Measurements from ENCODE around the gene COBL. TPM values are rescaled to one million over a fixed set of nuclear protein-coding genes. Genes with fewer than 3 reads are reported as not detected.
A peak's percentile ranks its signal among the peaks of the same experiment; 100 is the strongest.

The COBL gene
- total and polyA plus RNA-seq, 2 of the 8 experiments (the other 6 are each of a cell fraction or from before 2014, with no cell fraction given), result 13.8 to 40.4 TPM

- H3K4me3 ChIP-seq (ENCODE audit: extremely low read depth in 1 of 4, insufficient read depth in 2 of 4, low read depth in 3 of 4, low read length in 4 of 4), result no peak overlapping the region
- no peaks in the 10 kb centered on the region for H3K79me2 ChIP-seq (ENCODE audit: control insufficient read depth in 1 of 2, insufficient read depth in 2 of 2, low read length in 2 of 2)
- no peak overlapping the region for H3K27ac ChIP-seq (ENCODE audit: low read depth, low read length)
- no peak overlapping the region for H4K8ac ChIP-seq (ENCODE audit: extremely low read depth, insufficient read depth, low read length)
- H3K23me2 ChIP-seq (ENCODE audit: low read depth, low read length), result peaks cover 2% of the 10 kb centered on the region; the same call in 1 of the 2 replicates
- no peak overlapping the region for H3K56ac ChIP-seq (replicated peaks; ENCODE audit: insufficient read length, low read depth, low read length)
- no peak overlapping the region for H2BK5ac ChIP-seq (ENCODE audit: low read depth, low read length)
- no peak overlapping the region for H2AFZ ChIP-seq (ENCODE audit: low read length)
- no peak overlapping the region for H2AK5ac ChIP-seq (ENCODE audit: low read depth, low read length)
- WGBS, 2 experiments (ENCODE audit: extremely low coverage in 1 of 2, insufficient coverage in 1 of 2, insufficient read length in 1 of 2, insufficient replicate concordance in 2 of 2, low coverage in 1 of 2, low lambda C conversion rate in 2 of 2, missing lambda C conversion rate in 1 of 2), result 95% methylated on average over 9 of the region's 9 CpGs; no CpG with 5 or more reads in 1 of the 2 experiments
- no peak overlapping the region for H2BK15ac ChIP-seq (ENCODE audit: low read length)
- H3K4me1 ChIP-seq (replicated peaks in 1 of 4; ENCODE audit: control insufficient read depth in 3 of 4, insufficient read depth in 4 of 4, low read length in 3 of 4), result no peaks in the 10 kb centered on the region; a peak in 1 of 7 replicates
- H3K36me3 ChIP-seq (ENCODE audit: control insufficient read depth in 2 of 4, insufficient read depth in 4 of 4, low read length in 3 of 4), result no peaks in the 10 kb centered on the region
- no peak overlapping the region for H4K5ac ChIP-seq (ENCODE audit: insufficient read length, low read depth, low read length)
- H2BK120ac ChIP-seq (replicated peaks; ENCODE audit: low read depth, low read length), result no peak overlapping the region
- no peak overlapping the region for H2BK20ac ChIP-seq (ENCODE audit: low read length)
- H2BK12ac ChIP-seq (ENCODE audit: low read depth, low read length), result no peak overlapping the region
- H4K20me1 ChIP-seq (replicated peaks in 1 of 2; ENCODE audit: control insufficient read depth in 1 of 2, insufficient read depth in 2 of 2, low read length in 2 of 2), result no peaks in the 10 kb centered on the region
- no peak overlapping the region for H3K9ac ChIP-seq (replicated peaks in 1 of 4; ENCODE audit: extremely low read depth in 1 of 4, low read depth in 3 of 4, low read length in 3 of 4)
- FAIRE-seq, result no peak
- H3K27me3 ChIP-seq (replicated peaks in 1 of 4; ENCODE audit: control insufficient read depth in 3 of 4, extremely low read depth in 1 of 4, insufficient read depth in 3 of 4, low read length in 3 of 4), result no peaks in the 10 kb centered on the region
- ChIA-PET CTCF (ENCODE audit: partially characterized antibody) (interaction anchor here (1.3 kb wide), 2 partner anchors 137 to 353 kb away, joined by 3 read pairs; no protein-coding TSS in a partner anchor), POLR2A (ENCODE audit: partially characterized antibody) (no interaction called here)
- no peak overlapping the region for H3K4me2 ChIP-seq (ENCODE audit: insufficient read depth in 1 of 2, low read depth in 2 of 2, low read length in 2 of 2)
- H3K18ac ChIP-seq (ENCODE audit: extremely low read depth, low read length), result no peak overlapping the region
- no peak overlapping the region for H4K91ac ChIP-seq (replicated peaks; ENCODE audit: insufficient read length, low read length)
- no peak overlapping the region for H3K4ac ChIP-seq (replicated peaks; ENCODE audit: insufficient read length, low read depth, low read length)
- H3K79me1 ChIP-seq (ENCODE audit: low read depth, low read length), result no peaks in the 10 kb centered on the region; the same call in 1 of the 2 replicates
- H3K23ac ChIP-seq (ENCODE audit: insufficient read length), result no peak overlapping the region
- peak in 1 of 2 experiments; percentile 35 for DNase-seq (ENCODE audit: low read depth in 1 of 2, low spot score in 2 of 2)
- no peaks in the 10 kb centered on the region for H3K9me3 ChIP-seq (ENCODE audit: insufficient read depth in 2 of 2, low read depth in 1 of 2, low read length in 1 of 2)
- no peak overlapping the region for H3K14ac ChIP-seq (ENCODE audit: insufficient read length)
- TF ChIP-seq BACH1 (IDR thresholded peaks at IDR 0.05; ENCODE audit: low read length) (no peak), SIX5 (IDR thresholded peaks at IDR 0.05; ENCODE audit: low read depth, low read length) (no peak), RAD21 (IDR thresholded peaks at IDR 0.05 in 1 of 2, conservative IDR thresholded peaks at IDR 0.05 in 1 of 2; ENCODE audit: low read depth in 2 of 2, low read length in 2 of 2) (no peak), TAF1 (IDR thresholded peaks at IDR 0.05; ENCODE audit: low read depth, low read length) (no peak), TAF7 (optimal IDR thresholded peaks at IDR 0.05; ENCODE audit: borderline replicate concordance, low read depth, low read length) (no peak), ATF2 (IDR thresholded peaks at IDR 0.05; ENCODE audit: low read length) (no peak), TEAD4 (IDR thresholded peaks at IDR 0.05; ENCODE audit: low read depth, low read length) (no peak), EGR1 (IDR thresholded peaks at IDR 0.05; ENCODE audit: borderline replicate concordance, low read depth, low read length) (no peak), BCL11A (IDR thresholded peaks at IDR 0.05; ENCODE audit: low read depth in 2 of 2, low read length in 2 of 2) (no peak), YY1 (IDR thresholded peaks at IDR 0.05; ENCODE audit: low read depth, low read length) (no peak), RNF2 (IDR thresholded peaks at IDR 0.05; ENCODE audit: borderline replicate concordance, low read depth, low read length, missing control alignments, poor library complexity, severe bottlenecking) (no peak), SAP30 (IDR thresholded peaks at IDR 0.05; ENCODE audit: insufficient read depth, insufficient replicate concordance, low read length) (no peak)
Observed at GRCh38 chr7:51016546-51016945, 300.1 kb downstream of the COBL start.
